Stimulated activated CD4-positive, alpha-beta T cell treated with anti-CD3 and anti-CD28 coated beads, Interleukin-12 subunit alpha, Interleukin-12 subunit beta, amount 100 ng/mL, for 4 hours (primary cell): ENCODE results near the gene ATP5F1C.
A peak's percentile ranks its signal among the peaks of the same experiment; 100 is the strongest.
"Not testable (repeated sequence)": the region's sequence is repeated elsewhere in the genome, so short reads cannot be mapped to it uniquely, and the experiment has no call there.

ENCODE experiments used
- DNase-seq: peaks from one replicate; pipeline ENCODE4 v3.0.0-alpha.2; 2020

ATP5F1C gene

GRCh38 chr10:7787857-7788638 lies at the start of gene ATP5F1C, which contains the start of gene KIN:
Gene ATP5F1C, plus strand, starts transcription at chr10:7788177. Its CDS starts 31 bp downstream, at chr10:7788208.
Gene KIN, minus strand, starts transcription at chr10:7787993. Its CDS starts 60 bp downstream, at chr10:7787933.
- DNase-seq = peak; percentile 96

GRCh38 chr10:7738536-7739407 lies 49.2 kb upstream of the ATP5F1C start:
- DNase-seq = no peak

- DNase-seq = no peak
Observed at GRCh38 chr10:7744307-7744706, 43.7 kb upstream of the ATP5F1C start.

- not testable (repeated sequence) for DNase-seq
Observed at GRCh38 chr10:7748637-7749036, 39.3 kb upstream of the ATP5F1C start.

GRCh38 chr10:7750222-7750621 lies 37.8 kb upstream of the ATP5F1C start:
- no peak for DNase-seq

- no peak for DNase-seq
Observed at GRCh38 chr10:7752251-7752650, 35.7 kb upstream of the ATP5F1C start.

GRCh38 chr10:7755103-7755502 lies 32.9 kb upstream of the ATP5F1C start:
- no peak for DNase-seq

- DNase-seq = no peak
Observed at GRCh38 chr10:7756360-7756992, 31.5 kb upstream of the ATP5F1C start.

GRCh38 chr10:7763929-7764328 lies 24.0 kb upstream of the ATP5F1C start:
- no peak for DNase-seq

- DNase-seq = no peak
Observed at GRCh38 chr10:7766241-7766640, 21.7 kb upstream of the ATP5F1C start.

- no peak for DNase-seq
Observed at GRCh38 chr10:7767209-7767608, 20.8 kb upstream of the ATP5F1C start.

GRCh38 chr10:7768417-7768816 lies 19.6 kb upstream of the ATP5F1C start:
- no peak for DNase-seq

- DNase-seq = no peak
Observed at GRCh38 chr10:7773845-7774801, 13.9 kb upstream of the ATP5F1C start.

- no peak for DNase-seq
Observed at GRCh38 chr10:7776777-7777176, 11.2 kb upstream of the ATP5F1C start.

GRCh38 chr10:7782194-7782593 lies 5.8 kb upstream of the ATP5F1C start:
- not testable (repeated sequence) for DNase-seq

GRCh38 chr10:7786430-7786829 lies 1.5 kb upstream of the ATP5F1C start:
- no peak for DNase-seq

- DNase-seq = no peak
Observed at GRCh38 chr10:7787150-7787856, 674 bp upstream of the ATP5F1C start.

- DNase-seq = no peak
Observed at GRCh38 chr10:7788639-7789286, 786 bp downstream of the ATP5F1C start.

- no peak for DNase-seq
Observed at GRCh38 chr10:7789390-7789789, 1.4 kb downstream of the ATP5F1C start.

GRCh38 chr10:7792541-7792940 lies 4.6 kb downstream of the ATP5F1C start:
- no peak for DNase-seq
